Measurements from ENCODE around the gene CHCT1.
A peak's percentile ranks its signal among the peaks of the same experiment; 100 is the strongest.
"Not testable (repeated sequence)": the region's sequence is repeated elsewhere in the genome, so short reads cannot be mapped to it uniquely, and the experiment has no call there.

The CHCT1 gene

GRCh38 chr17:60422162-60422665 is at the start of gene CHCT1:
Gene CHCT1, plus strand, starts transcription at chr17:60422489. Its CDS starts 104 bp downstream, at chr17:60422593.
- DNase-seq, result no peak

GRCh38 chr17:60372790-60373483 is 49.4 kb upstream of the CHCT1 start:
- no peak for DNase-seq

GRCh38 chr17:60378187-60378586 is 44.1 kb upstream of the CHCT1 start:
- not testable (repeated sequence) for DNase-seq

- DNase-seq, result not testable (repeated sequence)
These were observed 42.8 kb upstream of the CHCT1 start for GRCh38 chr17:60379461-60379860.

GRCh38 chr17:60381958-60382357 is 40.3 kb upstream of the CHCT1 start:
- no peak for DNase-seq

- DNase-seq, result no peak
These were observed 38.9 kb upstream of the CHCT1 start for GRCh38 chr17:60383379-60383778.

- not testable (repeated sequence) for DNase-seq
These were observed 37.4 kb upstream of the CHCT1 start for GRCh38 chr17:60384921-60385320.

- no peak for DNase-seq
These were observed 35.9 kb upstream of the CHCT1 start for GRCh38 chr17:60386147-60387058.

- DNase-seq, result no peak
These were observed 34.6 kb upstream of the CHCT1 start for GRCh38 chr17:60387666-60388065.

GRCh38 chr17:60388742-60389141 is 33.5 kb upstream of the CHCT1 start:
- no peak for DNase-seq

- no peak for DNase-seq
These were observed 32.1 kb upstream of the CHCT1 start for GRCh38 chr17:60390186-60390585.

- DNase-seq, result no peak
These were observed 31.3 kb upstream of the CHCT1 start for GRCh38 chr17:60390925-60391470.

- DNase-seq, result no peak
These were observed 30.7 kb upstream of the CHCT1 start for GRCh38 chr17:60391471-60392041.

GRCh38 chr17:60392042-60392844 is 30.0 kb upstream of the CHCT1 start, which contains the start of gene USP32:
Gene USP32, minus strand, starts transcription at chr17:60392133. Its CDS starts 194 bp downstream, at chr17:60391939.
- peak; percentile 99 for DNase-seq

GRCh38 chr17:60392845-60393702 is 29.2 kb upstream of the CHCT1 start:
- DNase-seq, result no peak

- no peak for DNase-seq
These were observed 28.2 kb upstream of the CHCT1 start for GRCh38 chr17:60393840-60394723.

- DNase-seq, result no peak
These were observed 26.7 kb upstream of the CHCT1 start for GRCh38 chr17:60395508-60396065.

- DNase-seq, result no peak
These were observed 25.9 kb upstream of the CHCT1 start for GRCh38 chr17:60396412-60396811.

- no peak for DNase-seq
These were observed 23.9 kb upstream of the CHCT1 start for GRCh38 chr17:60398227-60398959.

All from activated CD4-positive, CD25-positive, alpha-beta regulatory T cell treated with anti-CD3 and anti-CD28 coated beads, Interleukin-2, amount 50 U/mL, for 72 hours (primary cell).